Activated naive CD4-positive, alpha-beta T cell treated with anti-CD3 and anti-CD28 coated beads, Interleukin-2, amount 10 ng/mL, durations not matched to agents 7 days and 5 days (primary cell): Measurements from ENCODE around the gene HBG1.

Experiments used
- CTCF ChIA-PET: fragments of 350-600 bp; sonication (Branson Sonifier 250); formaldehyde crosslinking; loops from one replicate; lab custom pipeline; 2021; ENCODE audit warnings: antibody characterized with exemption; lab: Charles Lee
- DNase-seq: peaks from one replicate; pipeline ENCODE4 v3.0.0-alpha.2; 2020
- H3K27ac Mint-ChIP-seq: one replicate; pipeline ENCODE4 v1.8.0; 2021; ENCODE audit warnings: mild to moderate bottlenecking, moderate library complexity, mixed read lengths
- H3K27me3 Mint-ChIP-seq: one replicate; pipeline ENCODE4 v1.8.0; 2021; ENCODE audit warnings: mild to moderate bottlenecking, mixed read lengths
- H3K36me3 Mint-ChIP-seq: one replicate; pipeline ENCODE4 v1.8.0; 2021; ENCODE audit warnings: mixed read lengths
- H3K4me1 Mint-ChIP-seq: one replicate; pipeline ENCODE4 v1.8.0; 2021; ENCODE audit warnings: mixed read lengths
- H3K4me3 Mint-ChIP-seq: one replicate; pipeline ENCODE4 v1.8.0; 2021; ENCODE audit warnings: mild to moderate bottlenecking, moderate library complexity, mixed read lengths
- H3K9me3 Mint-ChIP-seq: one replicate; pipeline ENCODE4 v1.8.0; 2021; ENCODE audit warnings: mixed read lengths

Gene HBG1

GRCh38 chr11:5246772-5247471, 2.7 kb downstream of the HBG1 start:
- no peak for DNase-seq
- no peak overlapping the region for H3K4me3 Mint-ChIP-seq
- H3K36me3 Mint-ChIP-seq: no peaks in the 10 kb centered on the region
- H3K4me1 Mint-ChIP-seq: no peaks in the 10 kb centered on the region
- CTCF ChIA-PET: no interaction called here
- no peaks in the 10 kb centered on the region for H3K27me3 Mint-ChIP-seq
- H3K9me3 Mint-ChIP-seq: no peaks in the 10 kb centered on the region
- H3K27ac Mint-ChIP-seq: no peak overlapping the region

GRCh38 chr11:5245155-5245554, 4.5 kb downstream of the HBG1 start:
- Mint-ChIP-seq H3K27ac (no peak overlapping the region), H3K36me3 (no peaks in the 10 kb centered on the region), H3K4me1 (no peaks in the 10 kb centered on the region), H3K27me3 (no peaks in the 10 kb centered on the region), H3K4me3 (no peak overlapping the region), H3K9me3 (no peaks in the 10 kb centered on the region)
- DNase-seq: no peak
- CTCF ChIA-PET: no interaction called here

GRCh38 chr11:5243816-5244180, 5.9 kb downstream of the HBG1 start:
- no peak overlapping the region for H3K4me3 Mint-ChIP-seq
- H3K4me1 Mint-ChIP-seq: no peaks in the 10 kb centered on the region
- H3K36me3 Mint-ChIP-seq: no peaks in the 10 kb centered on the region
- H3K27ac Mint-ChIP-seq: no peak overlapping the region
- DNase-seq: no peak
- CTCF ChIA-PET: no interaction called here
- H3K27me3 Mint-ChIP-seq: no peaks in the 10 kb centered on the region
- H3K9me3 Mint-ChIP-seq: no peaks in the 10 kb centered on the region

- Mint-ChIP-seq H3K27me3 (no peaks in the 10 kb centered on the region), H3K4me1 (no peaks in the 10 kb centered on the region), H3K27ac (no peak overlapping the region), H3K9me3 (no peaks in the 10 kb centered on the region), H3K4me3 (no peak overlapping the region), H3K36me3 (no peaks in the 10 kb centered on the region)
- DNase-seq: no peak
- CTCF ChIA-PET: no interaction called here
Measured at GRCh38 chr11:5242933-5243815, 6.5 kb downstream of the HBG1 start.

- no peaks in the 10 kb centered on the region for H3K4me1 Mint-ChIP-seq
Measured at GRCh38 chr11:5242208-5242607, 7.4 kb downstream of the HBG1 start.

GRCh38 chr11:5241458-5241857, 8.2 kb downstream of the HBG1 start:
- Mint-ChIP-seq H3K27ac (no peak overlapping the region), H3K27me3 (no peaks in the 10 kb centered on the region), H3K9me3 (no peaks in the 10 kb centered on the region), H3K36me3 (no peaks in the 10 kb centered on the region), H3K4me3 (no peak overlapping the region), H3K4me1 (no peaks in the 10 kb centered on the region)
- CTCF ChIA-PET: no interaction called here
- DNase-seq: no peak

More at GRCh38 chr11:5242208-5242607, 7.4 kb downstream of the HBG1 start:
- H3K4me3 Mint-ChIP-seq: no peak overlapping the region
- DNase-seq: no peak
- H3K9me3 Mint-ChIP-seq: no peaks in the 10 kb centered on the region
- no peak overlapping the region for H3K27ac Mint-ChIP-seq
- H3K27me3 Mint-ChIP-seq: no peaks in the 10 kb centered on the region
- CTCF ChIA-PET: no interaction called here
- H3K36me3 Mint-ChIP-seq: no peaks in the 10 kb centered on the region

GRCh38 chr11:5240458-5240857, 9.2 kb downstream of the HBG1 start:
- no peak overlapping the region for H3K27ac Mint-ChIP-seq
- CTCF ChIA-PET: no interaction called here
- peaks cover under 1% of the 10 kb centered on the region for H3K27me3 Mint-ChIP-seq
- DNase-seq: no peak
- H3K9me3 Mint-ChIP-seq: no peaks in the 10 kb centered on the region
- H3K4me1 Mint-ChIP-seq: no peaks in the 10 kb centered on the region
- no peak overlapping the region for H3K4me3 Mint-ChIP-seq
- no peaks in the 10 kb centered on the region for H3K36me3 Mint-ChIP-seq

- H3K27ac Mint-ChIP-seq: no peak overlapping the region
- CTCF ChIA-PET: no interaction called here
- no peaks in the 10 kb centered on the region for H3K9me3 Mint-ChIP-seq
- no peak for DNase-seq
- H3K4me1 Mint-ChIP-seq: no peaks in the 10 kb centered on the region
- no peaks in the 10 kb centered on the region for H3K36me3 Mint-ChIP-seq
- peaks cover 4% of the 10 kb centered on the region for H3K27me3 Mint-ChIP-seq
- no peak overlapping the region for H3K4me3 Mint-ChIP-seq
Measured at GRCh38 chr11:5240056-5240455, 9.6 kb downstream of the HBG1 start.

- no peaks in the 10 kb centered on the region for H3K36me3 Mint-ChIP-seq
- peaks cover 4% of the 10 kb centered on the region for H3K4me1 Mint-ChIP-seq
- H3K4me3 Mint-ChIP-seq: no peak overlapping the region
- no peaks in the 10 kb centered on the region for H3K9me3 Mint-ChIP-seq
- no peak for DNase-seq
- H3K27me3 Mint-ChIP-seq: peaks cover 4% of the 10 kb centered on the region
- CTCF ChIA-PET: no interaction called here
- H3K27ac Mint-ChIP-seq: no peak overlapping the region
Measured at GRCh38 chr11:5239046-5239445, 10.6 kb downstream of the HBG1 start.

- CTCF ChIA-PET: no interaction called here
- Mint-ChIP-seq H3K4me3 (no peak overlapping the region), H3K4me1 (peaks cover 4% of the 10 kb centered on the region), H3K27ac (no peak overlapping the region), H3K9me3 (no peaks in the 10 kb centered on the region), H3K27me3 (peaks cover 4% of the 10 kb centered on the region), H3K36me3 (no peaks in the 10 kb centered on the region)
- DNase-seq: no peak
Measured at GRCh38 chr11:5238486-5238885, 11.2 kb downstream of the HBG1 start.

GRCh38 chr11:5237420-5237819, 12.2 kb downstream of the HBG1 start:
- H3K9me3 Mint-ChIP-seq: no peaks in the 10 kb centered on the region
- peaks cover 4% of the 10 kb centered on the region for H3K4me1 Mint-ChIP-seq
- peaks cover 4% of the 10 kb centered on the region for H3K27me3 Mint-ChIP-seq
- H3K27ac Mint-ChIP-seq: no peak overlapping the region
- H3K4me3 Mint-ChIP-seq: no peak overlapping the region
- CTCF ChIA-PET: no interaction called here
- DNase-seq: no peak
- H3K36me3 Mint-ChIP-seq: no peaks in the 10 kb centered on the region

- CTCF ChIA-PET: no interaction called here
- H3K27ac Mint-ChIP-seq: no peak overlapping the region
- H3K27me3 Mint-ChIP-seq: peaks cover 4% of the 10 kb centered on the region
- H3K4me1 Mint-ChIP-seq: peaks cover 4% of the 10 kb centered on the region
- no peaks in the 10 kb centered on the region for H3K9me3 Mint-ChIP-seq
- DNase-seq: no peak
- H3K4me3 Mint-ChIP-seq: no peak overlapping the region
- H3K36me3 Mint-ChIP-seq: no peaks in the 10 kb centered on the region
Measured at GRCh38 chr11:5235364-5236095, 14.1 kb downstream of the HBG1 start.

GRCh38 chr11:5234381-5234834, 15.2 kb downstream of the HBG1 start, which contains the start of gene HBD:
Gene HBD, minus strand, starts transcription at chr11:5234483. Its CDS starts 50 bp downstream, at chr11:5234433.
- H3K27me3 Mint-ChIP-seq: peaks cover 4% of the 10 kb centered on the region
- no peak for DNase-seq
- no peaks in the 10 kb centered on the region for H3K9me3 Mint-ChIP-seq
- peaks cover 4% of the 10 kb centered on the region for H3K4me1 Mint-ChIP-seq
- no peak within 1 kb of the TSS for H3K4me3 Mint-ChIP-seq
- CTCF ChIA-PET: no interaction called here
- no peak within 1 kb of the TSS for H3K27ac Mint-ChIP-seq
- H3K36me3 Mint-ChIP-seq: no peaks in the 10 kb centered on the region

- Mint-ChIP-seq H3K36me3 (no peaks in the 10 kb centered on the region), H3K4me1 (peaks cover 4% of the 10 kb centered on the region), H3K27me3 (peaks cover 4% of the 10 kb centered on the region), H3K4me3 (no peak overlapping the region), H3K27ac (no peak overlapping the region), H3K9me3 (no peaks in the 10 kb centered on the region)
- CTCF ChIA-PET: no interaction called here
- no peak for DNase-seq
Measured at GRCh38 chr11:5233307-5233706, 16.4 kb downstream of the HBG1 start.
